22Rv1 (cell line): ENCODE measurements around the gene MAGI2.

Experiments used
- CTCF ChIP-seq: fragments of 450-650 bp; IDR thresholded peaks from 2 replicates; pipeline ENCODE4 v1.5.1; 2017; ENCODE audit warnings: mild to moderate bottlenecking
- ZFX ChIP-seq: fragments of 450-650 bp; IDR thresholded peaks from 2 replicates; pipeline ENCODE4 v1.6.1; 2017; ENCODE audit warnings: antibody characterized with exemption, borderline replicate concordance

- TF ChIP-seq CTCF (no peak), ZFX (no peak)
Observed at GRCh38 chr7:78983483-78983882, 470.0 kb downstream of the MAGI2 start.
